GM12878 (cell line): ENCODE results near the gene GATA3.

Experiments
- BRCA1 ChIP-seq: IDR thresholded peaks from 2 replicates; pipeline ENCODE4 v1.6.1; 2011; ENCODE audit warnings: low read depth, low read length, improper control_type of control experiment
- CREB1 ChIP-seq: IDR thresholded peaks from 2 replicates; pipeline ENCODE4 v1.6.1; 2012; ENCODE audit warnings: low read depth, mild to moderate bottlenecking, inconsistent platforms
- EP300 ChIP-seq, 2 experiments: fragments of 150-350 bp in 1 of 2; IDR thresholded peaks; 2 replicates each; pipeline ENCODE4 v1.6.1; 2011 to 2012; ENCODE audit warnings: low read depth in 2 of 2, low read length in 2 of 2, borderline replicate concordance in 1 of 2, improper control_type of control experiment in 1 of 2, inconsistent platforms in 1 of 2; ENCODE audit not compliant: control insufficient read depth in 1 of 2
- NBN ChIP-seq: fragments of 450-650 bp; IDR thresholded peaks from 2 replicates; pipeline ENCODE4 v1.6.1; 2016
- RFX5 ChIP-seq: IDR thresholded peaks from 2 replicates; pipeline ENCODE4 v1.6.1; 2011; ENCODE audit warnings: low read depth, low read length, improper control_type of control experiment
- SIN3A ChIP-seq: IDR thresholded peaks from 2 replicates; pipeline ENCODE4 v1.6.1; 2012; ENCODE audit warnings: low read depth, low read length, improper control_type of control experiment
- TAF1 ChIP-seq: IDR thresholded peaks from 2 replicates; pipeline ENCODE4 v1.6.1; 2011; ENCODE audit warnings: mild to moderate bottlenecking, low read depth, low read length, borderline replicate concordance
- TF ChIP-seq, protein P1 (sequence below), 3 experiments: IDR thresholded peaks in 2 of 3; conservative IDR thresholded peaks in 1 of 3; 2 replicates each; pipeline ENCODE4 v1.5.1; 2011; ENCODE audit warnings: low read depth in 3 of 3, low read length in 3 of 3, mild to moderate bottlenecking in 3 of 3, control low read depth in 2 of 3, moderate library complexity in 2 of 3, inconsistent platforms in 1 of 3, mixed read lengths in 1 of 3; ENCODE audit not compliant: control insufficient read depth in 2 of 3, insufficient read depth in 1 of 3; ENCODE audit errors: extremely low read depth in 1 of 3
- TF ChIP-seq, protein P2 (sequence below): IDR thresholded peaks from 2 replicates; pipeline ENCODE4 v1.6.1; 2012; ENCODE audit warnings: low read depth, low read length, improper control_type of control experiment

GRCh38 chr10:8075282-8076260, 21.1 kb downstream of the GATA3 start:
- TF ChIP-seq EP300 (IDR thresholded peaks at IDR 0.05; ENCODE audit: borderline replicate concordance in 1 of 2, control insufficient read depth in 1 of 2, low read depth in 2 of 2, low read length in 2 of 2) (no peak), NBN (no peak), CREB1 (no peak), BRCA1 (no peak), RFX5 (no peak), SIN3A (no peak), TAF1 (no peak)
- TF ChIP-seq, protein P1, sequence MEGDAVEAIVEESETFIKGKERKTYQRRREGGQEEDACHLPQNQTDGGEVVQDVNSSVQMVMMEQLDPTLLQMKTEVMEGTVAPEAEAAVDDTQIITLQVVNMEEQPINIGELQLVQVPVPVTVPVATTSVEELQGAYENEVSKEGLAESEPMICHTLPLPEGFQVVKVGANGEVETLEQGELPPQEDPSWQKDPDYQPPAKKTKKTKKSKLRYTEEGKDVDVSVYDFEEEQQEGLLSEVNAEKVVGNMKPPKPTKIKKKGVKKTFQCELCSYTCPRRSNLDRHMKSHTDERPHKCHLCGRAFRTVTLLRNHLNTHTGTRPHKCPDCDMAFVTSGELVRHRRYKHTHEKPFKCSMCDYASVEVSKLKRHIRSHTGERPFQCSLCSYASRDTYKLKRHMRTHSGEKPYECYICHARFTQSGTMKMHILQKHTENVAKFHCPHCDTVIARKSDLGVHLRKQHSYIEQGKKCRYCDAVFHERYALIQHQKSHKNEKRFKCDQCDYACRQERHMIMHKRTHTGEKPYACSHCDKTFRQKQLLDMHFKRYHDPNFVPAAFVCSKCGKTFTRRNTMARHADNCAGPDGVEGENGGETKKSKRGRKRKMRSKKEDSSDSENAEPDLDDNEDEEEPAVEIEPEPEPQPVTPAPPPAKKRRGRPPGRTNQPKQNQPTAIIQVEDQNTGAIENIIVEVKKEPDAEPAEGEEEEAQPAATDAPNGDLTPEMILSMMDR (IDR thresholded peaks at IDR 0.05 in 2 of 3, conservative IDR thresholded peaks at IDR 0.05 in 1 of 3; ENCODE audit: control insufficient read depth in 2 of 3, extremely low read depth in 1 of 3, insufficient read depth in 1 of 3, low read depth in 3 of 3, low read length in 3 of 3): no peak
- TF ChIP-seq, protein P2, sequence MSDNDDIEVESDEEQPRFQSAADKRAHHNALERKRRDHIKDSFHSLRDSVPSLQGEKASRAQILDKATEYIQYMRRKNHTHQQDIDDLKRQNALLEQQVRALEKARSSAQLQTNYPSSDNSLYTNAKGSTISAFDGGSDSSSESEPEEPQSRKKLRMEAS: no peak
